ENCODE data around the gene WDR41.

WDR41 gene

DNA sequence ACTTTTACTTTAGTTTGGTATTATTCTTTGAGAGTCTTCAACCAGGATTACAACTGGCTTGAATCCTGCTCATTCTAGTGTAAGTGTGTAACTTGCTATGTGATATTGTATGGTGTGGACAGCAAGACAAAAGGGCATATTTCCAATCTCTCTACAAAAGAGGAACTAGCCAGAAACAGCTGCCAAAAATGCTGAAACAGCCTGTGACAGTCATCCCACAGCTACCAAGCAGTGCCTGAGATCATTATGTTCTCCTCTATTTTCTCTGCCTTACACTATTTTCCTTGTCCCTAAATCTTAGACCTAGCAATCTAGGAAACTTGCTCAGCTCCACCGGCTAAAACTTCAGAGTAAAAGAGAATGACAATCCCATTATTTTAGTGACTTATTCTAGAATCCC is 42.8 kb downstream of the WDR41 start:
- no peaks in the 10 kb centered on the region for H3K4me1 ChIP-seq (ENCODE audit: control insufficient read depth, insufficient read depth, low read length)
- H3K27ac ChIP-seq (ENCODE audit: low read length), result no peak overlapping the region
- H3K27me3 ChIP-seq (ENCODE audit: control insufficient read depth in 1 of 2, insufficient read depth in 2 of 2, low read length in 2 of 2), result no peaks in the 10 kb centered on the region
- peaks cover 7 to 18% of the 10 kb centered on the region in 2 donors for H3K36me3 ChIP-seq (ENCODE audit: control insufficient read depth in 2 of 2, insufficient read depth in 2 of 2, low read length in 2 of 2)
- no peaks in the 10 kb centered on the region for H3K9me3 ChIP-seq (ENCODE audit: control insufficient read depth in 2 of 2, low read length in 2 of 2)
- H3K9ac ChIP-seq (ENCODE audit: low read length in 2 of 2), result no peak overlapping the region
- no peak overlapping the region for H3K4me3 ChIP-seq (ENCODE audit: low read length in 2 of 2)

GRCh38 chr5:77448831-77449230 is 43.3 kb downstream of the WDR41 start:
- H3K4me1 ChIP-seq (ENCODE audit: control insufficient read depth, insufficient read depth, low read length), result no peaks in the 10 kb centered on the region
- H3K9me3 ChIP-seq (ENCODE audit: control insufficient read depth in 2 of 2, low read length in 2 of 2), result no peaks in the 10 kb centered on the region
- no peak overlapping the region for H3K4me3 ChIP-seq (ENCODE audit: low read length in 2 of 2)
- H3K27ac ChIP-seq (ENCODE audit: low read length), result no peak overlapping the region
- H3K36me3 ChIP-seq (ENCODE audit: control insufficient read depth in 2 of 2, insufficient read depth in 2 of 2, low read length in 2 of 2), result peaks cover 7 to 18% of the 10 kb centered on the region in 2 donors
- H3K27me3 ChIP-seq (ENCODE audit: control insufficient read depth in 1 of 2, insufficient read depth in 2 of 2, low read length in 2 of 2), result no peaks in the 10 kb centered on the region
- H3K9ac ChIP-seq (ENCODE audit: low read length in 2 of 2), result no peak overlapping the region

DNA sequence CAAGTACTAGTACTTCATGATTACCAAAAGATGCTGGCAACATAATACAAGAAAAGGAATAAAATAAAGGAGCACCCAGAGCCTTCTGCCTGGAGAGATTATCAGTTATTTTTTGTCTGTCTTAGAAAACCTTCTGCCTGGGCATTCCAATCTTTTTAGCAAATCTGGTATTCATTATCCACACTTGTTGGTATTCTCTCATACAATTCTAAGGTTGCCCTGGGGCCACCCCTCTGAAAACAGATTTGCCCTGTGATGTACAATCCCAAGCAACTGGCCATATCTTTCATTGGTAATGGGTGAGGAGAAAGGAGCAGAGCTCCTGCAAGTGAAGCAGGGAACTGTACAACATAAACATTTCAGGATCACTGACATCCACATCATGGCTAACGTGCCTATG is 47.8 kb downstream of the WDR41 start:
- H3K4me3 ChIP-seq (ENCODE audit: low read length in 2 of 2), result no peak overlapping the region
- H3K9ac ChIP-seq (ENCODE audit: low read length in 2 of 2), result no peak overlapping the region
- no peaks in the 10 kb centered on the region for H3K4me1 ChIP-seq (ENCODE audit: control insufficient read depth, insufficient read depth, low read length)
- no peak overlapping the region for H3K27ac ChIP-seq (ENCODE audit: low read length)
- no peaks in the 10 kb centered on the region for H3K9me3 ChIP-seq (ENCODE audit: control insufficient read depth in 2 of 2, low read length in 2 of 2)
- H3K36me3 ChIP-seq (ENCODE audit: control insufficient read depth in 2 of 2, insufficient read depth in 2 of 2, low read length in 2 of 2), result peaks cover 5 to 18% of the 10 kb centered on the region in 2 donors
- H3K27me3 ChIP-seq (ENCODE audit: control insufficient read depth in 1 of 2, insufficient read depth in 2 of 2, low read length in 2 of 2), result no peaks in the 10 kb centered on the region

GRCh38 chr5:77443670-77444069 is 48.4 kb downstream of the WDR41 start:
- H3K36me3 ChIP-seq (ENCODE audit: control insufficient read depth in 2 of 2, insufficient read depth in 2 of 2, low read length in 2 of 2), result peaks cover 4 to 14% of the 10 kb centered on the region in 2 donors
- no peaks in the 10 kb centered on the region for H3K27me3 ChIP-seq (ENCODE audit: control insufficient read depth in 1 of 2, insufficient read depth in 2 of 2, low read length in 2 of 2)
- H3K4me3 ChIP-seq (ENCODE audit: low read length in 2 of 2), result no peak overlapping the region
- no peaks in the 10 kb centered on the region for H3K9me3 ChIP-seq (ENCODE audit: control insufficient read depth in 2 of 2, low read length in 2 of 2)
- H3K27ac ChIP-seq (ENCODE audit: low read length), result no peak overlapping the region
- no peak overlapping the region for H3K9ac ChIP-seq (ENCODE audit: low read length in 2 of 2)
- H3K4me1 ChIP-seq (ENCODE audit: control insufficient read depth, insufficient read depth, low read length), result no peaks in the 10 kb centered on the region

DNA sequence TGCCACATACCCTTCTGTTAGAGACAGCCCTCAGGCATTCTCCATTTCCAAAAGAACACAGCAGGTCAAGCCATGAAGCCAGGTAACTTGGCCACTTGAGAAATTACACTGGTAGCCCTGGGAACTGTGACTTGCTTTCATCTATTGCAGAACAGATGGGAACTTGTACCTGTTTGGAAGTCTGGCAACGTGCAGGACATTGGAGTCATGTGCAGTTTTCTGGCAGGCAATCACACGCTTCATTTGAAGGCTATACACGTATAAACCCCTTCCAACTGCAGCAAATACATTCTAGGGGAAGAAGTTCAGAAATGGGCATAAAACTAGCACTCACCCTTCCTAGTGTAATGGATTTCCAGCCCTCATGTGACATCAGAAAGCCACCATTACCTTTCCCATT is 54.0 kb downstream of the WDR41 start:
- Histone ChIP-seq H3K4me3 (ENCODE audit: low read length in 2 of 2) (no peak overlapping the region), H3K9ac (ENCODE audit: low read length in 2 of 2) (no peak overlapping the region), H3K27me3 (ENCODE audit: control insufficient read depth in 1 of 2, insufficient read depth in 2 of 2, low read length in 2 of 2) (no peaks in the 10 kb centered on the region), H3K27ac (ENCODE audit: low read length) (no peak overlapping the region), H3K36me3 (ENCODE audit: control insufficient read depth in 2 of 2, insufficient read depth in 2 of 2, low read length in 2 of 2) (peaks cover 0 to 7% of the 10 kb centered on the region in 2 donors), H3K4me1 (ENCODE audit: control insufficient read depth, insufficient read depth, low read length) (no peaks in the 10 kb centered on the region), H3K9me3 (ENCODE audit: control insufficient read depth in 2 of 2, low read length in 2 of 2) (no peaks in the 10 kb centered on the region)

- Histone ChIP-seq H3K4me1 (ENCODE audit: control insufficient read depth, insufficient read depth, low read length) (no peaks in the 10 kb centered on the region), H3K9me3 (ENCODE audit: control insufficient read depth in 2 of 2, low read length in 2 of 2) (no peaks in the 10 kb centered on the region), H3K4me3 (ENCODE audit: low read length in 2 of 2) (no peak overlapping the region), H3K27ac (ENCODE audit: low read length) (no peak overlapping the region), H3K36me3 (ENCODE audit: control insufficient read depth in 2 of 2, insufficient read depth in 2 of 2, low read length in 2 of 2) (peaks cover 0 to 12% of the 10 kb centered on the region in 2 donors), H3K27me3 (ENCODE audit: control insufficient read depth in 1 of 2, insufficient read depth in 2 of 2, low read length in 2 of 2) (no peaks in the 10 kb centered on the region), H3K9ac (ENCODE audit: low read length in 2 of 2) (no peak overlapping the region)
Observed at GRCh38 chr5:77437194-77437593, 54.9 kb downstream of the WDR41 start.

DNA sequence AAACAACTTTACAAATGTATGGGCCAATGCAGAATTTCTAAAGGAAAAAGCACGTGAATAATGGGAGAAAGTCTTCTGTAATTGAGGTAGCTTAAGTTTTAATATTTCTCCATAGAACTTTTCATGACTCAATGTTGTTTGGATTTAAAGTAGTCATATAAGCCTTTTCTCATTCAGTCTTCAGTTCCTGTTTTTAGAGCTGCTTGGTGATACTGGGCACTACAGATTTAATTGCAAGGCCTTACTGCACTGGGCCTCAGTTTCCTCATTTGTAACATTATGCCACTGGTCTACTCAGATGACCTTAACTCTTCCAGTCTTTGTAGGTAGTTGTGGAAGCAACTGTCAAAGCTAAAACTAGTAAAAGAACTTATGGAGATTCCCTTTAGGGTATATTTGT is 60.4 kb downstream of the WDR41 start:
- no peaks in the 10 kb centered on the region for H3K9me3 ChIP-seq (ENCODE audit: control insufficient read depth in 2 of 2, low read length in 2 of 2)
- peaks cover 4 to 13% of the 10 kb centered on the region in 2 donors for H3K36me3 ChIP-seq (ENCODE audit: control insufficient read depth in 2 of 2, insufficient read depth in 2 of 2, low read length in 2 of 2)
- no peaks in the 10 kb centered on the region for H3K27me3 ChIP-seq (ENCODE audit: control insufficient read depth in 1 of 2, insufficient read depth in 2 of 2, low read length in 2 of 2)
- H3K9ac ChIP-seq (ENCODE audit: low read length in 2 of 2), result no peak overlapping the region
- H3K4me1 ChIP-seq (ENCODE audit: control insufficient read depth, insufficient read depth, low read length), result peaks cover 3% of the 10 kb centered on the region
- no peak overlapping the region for H3K27ac ChIP-seq (ENCODE audit: low read length)
- H3K4me3 ChIP-seq (ENCODE audit: low read length in 2 of 2), result no peak overlapping the region

GRCh38 chr5:77431286-77431685 is 60.8 kb downstream of the WDR41 start:
- Histone ChIP-seq H3K27ac (ENCODE audit: low read length) (no peak overlapping the region), H3K4me1 (ENCODE audit: control insufficient read depth, insufficient read depth, low read length) (peaks cover 3% of the 10 kb centered on the region), H3K4me3 (ENCODE audit: low read length in 2 of 2) (no peak overlapping the region), H3K9me3 (ENCODE audit: control insufficient read depth in 2 of 2, low read length in 2 of 2) (no peaks in the 10 kb centered on the region), H3K36me3 (ENCODE audit: control insufficient read depth in 2 of 2, insufficient read depth in 2 of 2, low read length in 2 of 2) (peaks cover 4 to 13% of the 10 kb centered on the region in 2 donors), H3K9ac (ENCODE audit: low read length in 2 of 2) (no peak overlapping the region), H3K27me3 (ENCODE audit: control insufficient read depth in 1 of 2, insufficient read depth in 2 of 2, low read length in 2 of 2) (no peaks in the 10 kb centered on the region)

GRCh38 chr5:77430726-77431125 is 61.4 kb downstream of the WDR41 start:
- Histone ChIP-seq H3K9me3 (ENCODE audit: control insufficient read depth in 2 of 2, low read length in 2 of 2) (no peaks in the 10 kb centered on the region), H3K9ac (ENCODE audit: low read length in 2 of 2) (no peak overlapping the region), H3K27me3 (ENCODE audit: control insufficient read depth in 1 of 2, insufficient read depth in 2 of 2, low read length in 2 of 2) (no peaks in the 10 kb centered on the region), H3K4me1 (ENCODE audit: control insufficient read depth, insufficient read depth, low read length) (peaks cover 3% of the 10 kb centered on the region), H3K4me3 (ENCODE audit: low read length in 2 of 2) (no peak overlapping the region), H3K27ac (ENCODE audit: low read length) (no peak overlapping the region), H3K36me3 (ENCODE audit: control insufficient read depth in 2 of 2, insufficient read depth in 2 of 2, low read length in 2 of 2) (peaks cover 4 to 16% of the 10 kb centered on the region in 2 donors)

DNA sequence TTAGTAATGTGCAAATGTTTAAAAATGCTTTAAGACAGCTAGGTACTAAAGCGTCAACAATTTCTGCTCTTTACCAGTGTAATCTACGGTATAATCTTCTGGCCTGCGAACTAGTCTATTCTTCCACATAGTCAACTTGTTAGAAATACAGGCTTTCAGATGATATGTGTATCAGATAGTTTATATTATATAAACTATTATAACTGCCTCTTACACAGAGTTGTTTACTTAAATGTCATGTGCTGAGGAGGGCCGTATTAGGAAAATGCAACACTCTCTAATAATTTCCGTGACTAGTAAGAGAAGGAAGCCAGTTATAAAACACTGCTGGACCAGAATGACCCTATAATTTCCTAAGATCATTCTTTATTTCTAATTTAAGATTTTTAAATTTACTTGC is 63.6 kb downstream of the WDR41 start:
- H3K27me3 ChIP-seq (ENCODE audit: control insufficient read depth in 1 of 2, insufficient read depth in 2 of 2, low read length in 2 of 2), result no peaks in the 10 kb centered on the region
- no peak overlapping the region for H3K9ac ChIP-seq (ENCODE audit: low read length in 2 of 2)
- H3K9me3 ChIP-seq (ENCODE audit: control insufficient read depth in 2 of 2, low read length in 2 of 2), result no peaks in the 10 kb centered on the region
- H3K27ac ChIP-seq (ENCODE audit: low read length), result no peak overlapping the region
- H3K36me3 ChIP-seq (ENCODE audit: control insufficient read depth in 2 of 2, insufficient read depth in 2 of 2, low read length in 2 of 2), result peaks cover 9 to 15% of the 10 kb centered on the region in 2 donors
- H3K4me3 ChIP-seq (ENCODE audit: low read length in 2 of 2), result no peak overlapping the region
- H3K4me1 ChIP-seq (ENCODE audit: control insufficient read depth, insufficient read depth, low read length), result peaks cover 3% of the 10 kb centered on the region

- Histone ChIP-seq H3K9ac (ENCODE audit: low read length in 2 of 2) (no peak overlapping the region), H3K27ac (ENCODE audit: low read length) (no peak overlapping the region), H3K36me3 (ENCODE audit: control insufficient read depth in 2 of 2, insufficient read depth in 2 of 2, low read length in 2 of 2) (peaks cover 9 to 15% of the 10 kb centered on the region in 2 donors), H3K9me3 (ENCODE audit: control insufficient read depth in 2 of 2, low read length in 2 of 2) (no peaks in the 10 kb centered on the region), H3K4me3 (ENCODE audit: low read length in 2 of 2) (no peak overlapping the region), H3K27me3 (ENCODE audit: control insufficient read depth in 1 of 2, insufficient read depth in 2 of 2, low read length in 2 of 2) (no peaks in the 10 kb centered on the region), H3K4me1 (ENCODE audit: control insufficient read depth, insufficient read depth, low read length) (peaks cover 3% of the 10 kb centered on the region)
Observed at GRCh38 chr5:77427998-77428397, 64.1 kb downstream of the WDR41 start.
